Hypothalamus (tissue), 51 donors: ENCODE data around the gene PARD3B.

Experiments used
- DNase-seq, 51 donors: peaks; one replicate each; lab custom pipeline; 2025; lab: John Stamatoyannopoulos, UW

PARD3B gene

GRCh38 chr2:205509655-205510054 is 964.4 kb downstream of the PARD3B start:
- no peak for DNase-seq

- DNase-seq: no peak
Observed at GRCh38 chr2:205510345-205510744, 965.1 kb downstream of the PARD3B start.

DNA sequence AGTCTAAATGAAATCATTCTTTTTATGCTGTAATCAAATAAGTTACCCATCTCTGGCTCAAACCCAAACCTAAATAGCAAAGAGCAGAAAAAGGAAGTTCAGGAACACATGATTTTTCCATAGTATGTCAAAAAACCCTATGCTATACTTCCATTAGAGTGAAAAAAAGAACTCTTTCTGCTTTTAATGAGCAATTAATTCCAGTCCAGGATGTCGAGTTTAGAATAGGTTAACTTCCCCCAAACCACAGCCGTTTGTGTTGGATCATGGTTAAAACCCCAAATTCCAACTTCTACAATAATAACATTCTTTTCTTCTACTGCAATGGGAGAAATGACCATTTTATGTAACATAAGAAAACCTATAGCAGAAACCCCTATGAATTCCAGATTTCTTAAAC is 965.9 kb downstream of the PARD3B start:
- DNase-seq: no peak

- DNase-seq: no peak
Observed at GRCh38 chr2:205511641-205512040, 966.4 kb downstream of the PARD3B start.

DNA sequence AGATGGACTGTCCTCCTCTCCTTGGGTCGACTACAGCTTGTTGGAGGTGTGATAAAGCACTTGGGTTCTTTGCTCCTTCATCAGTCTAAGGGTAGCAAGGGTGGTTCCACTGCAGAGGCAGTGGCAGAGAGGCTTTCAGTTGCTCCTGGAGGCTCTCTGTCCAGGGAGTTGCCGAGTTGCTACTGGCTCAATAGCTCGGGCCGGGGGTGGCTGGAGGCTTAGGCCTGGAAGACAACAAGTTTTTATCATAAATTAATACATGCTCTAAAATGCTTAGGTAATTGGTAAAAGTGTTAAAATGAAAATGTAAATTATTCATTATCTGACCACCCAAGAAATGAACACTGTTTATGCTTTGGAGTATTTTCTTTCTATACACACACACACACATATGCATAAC is 975.0 kb downstream of the PARD3B start:
- no peak for DNase-seq

DNA sequence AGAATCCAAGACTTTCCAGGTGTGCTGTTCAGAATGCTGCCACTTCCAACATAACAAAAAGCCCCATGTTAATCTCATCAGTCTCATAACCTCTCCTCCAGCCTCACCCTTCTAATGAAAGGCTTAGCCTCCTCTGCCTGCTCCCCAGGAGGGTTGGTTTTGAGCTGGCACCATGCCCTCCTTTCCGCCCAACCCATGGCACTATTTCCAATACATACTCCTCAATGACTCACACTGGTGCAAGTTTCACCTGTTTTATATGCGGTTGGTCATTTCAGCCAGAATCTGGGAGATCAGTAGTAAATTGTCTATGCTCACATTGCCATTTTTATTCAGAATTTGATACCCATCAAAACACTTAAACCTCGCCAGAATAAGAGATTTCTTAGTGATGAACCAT is 979.4 kb downstream of the PARD3B start:
- DNase-seq: no peak

DNA sequence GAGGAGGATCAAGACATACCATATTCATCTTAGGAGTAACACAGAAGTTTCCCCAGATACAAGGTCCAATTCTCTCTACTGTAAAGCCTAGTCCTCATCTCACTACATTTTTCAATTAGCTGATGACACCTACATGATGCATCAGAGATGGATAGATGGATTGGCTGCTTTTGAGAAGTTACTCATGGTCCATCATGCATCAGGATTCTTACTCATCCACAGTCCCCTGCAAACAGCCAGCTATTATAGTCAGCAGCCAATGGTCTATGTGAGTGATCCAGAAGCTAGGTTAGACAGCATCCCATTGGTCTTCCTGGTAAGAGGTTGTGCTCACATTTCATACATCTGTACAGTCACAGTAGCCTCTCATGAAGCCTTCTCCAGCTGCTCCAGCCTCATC is 982.5 kb downstream of the PARD3B start:
- no peak for DNase-seq

GRCh38 chr2:205531072-205531471 is 985.8 kb downstream of the PARD3B start:
- DNase-seq: no peak

DNA sequence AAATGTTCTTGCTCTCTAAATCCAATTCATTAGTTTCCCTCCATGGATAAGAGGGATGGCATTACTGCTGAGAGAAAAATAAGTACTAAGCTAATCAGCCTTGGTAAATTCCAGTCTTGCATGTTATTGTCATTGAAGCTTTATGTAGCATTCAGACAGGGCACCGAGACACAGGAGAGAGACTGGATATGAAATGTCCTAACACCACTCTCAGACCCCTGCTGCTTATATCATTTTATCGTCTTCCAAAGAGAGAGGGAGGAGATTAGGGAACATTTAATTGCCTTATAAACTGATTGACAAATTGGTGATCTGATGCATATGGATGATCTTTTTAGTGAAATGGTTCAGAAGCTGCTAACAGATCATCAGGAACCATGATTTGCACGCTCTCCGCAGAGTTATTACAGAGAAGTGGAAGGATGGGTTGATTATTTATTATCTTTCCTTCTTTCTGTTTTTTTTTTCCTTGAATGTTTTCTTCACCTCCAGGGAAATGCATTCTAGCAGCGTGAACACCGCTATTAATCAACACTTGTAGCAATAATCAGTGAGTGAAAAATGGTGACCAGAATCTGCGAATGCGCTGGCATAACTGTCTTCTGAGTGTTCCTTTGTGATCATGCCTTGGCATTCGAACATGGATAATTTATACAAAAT is 986.3 kb downstream of the PARD3B start:
- no peak for DNase-seq

DNA sequence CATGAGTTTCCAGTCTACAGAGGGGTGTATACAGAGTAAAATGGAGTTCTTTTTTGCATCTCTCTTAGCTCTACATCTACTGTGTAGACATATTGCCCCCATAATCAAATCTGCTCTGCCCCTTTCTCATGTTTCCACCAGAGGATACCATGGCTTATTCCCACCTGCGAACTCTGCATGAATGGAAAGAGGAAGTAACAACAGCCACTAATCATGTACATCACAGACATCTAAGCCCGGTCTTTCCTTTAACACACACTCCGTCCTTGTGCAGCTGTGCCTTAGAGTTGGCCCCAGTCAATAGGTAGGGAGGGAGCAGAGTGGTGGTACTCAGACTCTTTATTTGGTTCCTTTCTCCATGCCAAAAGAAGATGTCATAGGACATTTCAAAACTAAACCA is 989.7 kb downstream of the PARD3B start:
- DNase-seq: no peak

GRCh38 chr2:205539603-205540002 is 994.3 kb downstream of the PARD3B start:
- DNase-seq: no peak

- DNase-seq: no peak
Observed at GRCh38 chr2:205540036-205540435, 994.8 kb downstream of the PARD3B start.

GRCh38 chr2:205543262-205543843 is 998.1 kb downstream of the PARD3B start:
- peak in 1 of 51 donors; percentile 2 for DNase-seq

- no peak for DNase-seq
Observed at GRCh38 chr2:205543937-205544702, 998.8 kb downstream of the PARD3B start.

GRCh38 chr2:205545971-205546816 is 1000.9 kb downstream of the PARD3B start:
- no peak for DNase-seq

DNA sequence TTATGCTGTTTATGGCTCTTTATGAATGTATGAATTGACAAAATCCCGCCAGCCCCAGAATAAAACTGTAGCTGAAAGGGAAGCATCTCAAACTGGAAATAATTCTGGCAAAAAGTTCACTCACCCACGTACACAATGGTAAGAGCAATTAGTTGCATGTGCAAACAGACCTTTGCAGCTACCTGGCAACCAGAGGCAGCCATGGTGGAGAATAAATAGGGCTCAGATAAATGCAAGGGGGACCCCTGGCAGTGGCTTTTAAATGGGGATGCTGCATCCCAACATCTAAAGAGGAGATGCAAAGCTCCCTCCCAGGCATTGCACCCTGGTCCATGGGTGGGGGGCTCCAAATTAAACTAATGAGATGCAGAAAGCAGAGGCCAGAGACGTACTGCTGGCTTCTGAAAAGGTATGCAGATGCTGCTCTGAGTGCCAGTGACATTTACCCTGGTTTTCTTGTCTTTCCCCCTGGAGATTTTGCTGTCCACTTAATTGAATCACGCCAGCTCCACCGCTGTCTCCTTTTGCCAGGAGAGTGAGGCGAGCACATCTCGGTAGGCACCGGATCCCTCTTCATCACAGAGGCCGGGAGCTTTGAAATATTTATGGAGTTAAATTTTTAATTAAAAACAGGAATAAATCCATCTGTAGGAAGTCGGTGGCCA is 1010.4 kb downstream of the PARD3B start:
- no peak for DNase-seq

DNA sequence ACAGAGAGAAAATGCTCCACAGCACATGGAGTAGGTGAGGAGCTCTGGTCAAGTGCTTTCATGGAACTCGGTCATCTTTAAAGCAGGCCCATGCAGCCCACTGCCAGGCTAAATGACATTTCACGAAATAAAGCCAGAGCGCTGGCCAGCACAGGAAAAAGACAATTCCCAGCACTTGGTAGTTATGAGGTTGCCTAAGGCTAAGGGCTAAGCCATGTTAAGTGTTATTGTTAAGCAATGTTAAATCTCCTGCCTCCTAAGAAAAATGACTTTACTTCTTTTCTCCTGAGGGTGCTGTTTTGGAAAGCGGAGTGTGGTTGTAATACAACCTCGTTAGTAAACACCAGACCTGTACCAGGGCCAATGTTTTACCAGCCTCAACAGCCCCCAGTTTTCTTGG is 1011.1 kb downstream of the PARD3B start:
- DNase-seq: no peak

DNA sequence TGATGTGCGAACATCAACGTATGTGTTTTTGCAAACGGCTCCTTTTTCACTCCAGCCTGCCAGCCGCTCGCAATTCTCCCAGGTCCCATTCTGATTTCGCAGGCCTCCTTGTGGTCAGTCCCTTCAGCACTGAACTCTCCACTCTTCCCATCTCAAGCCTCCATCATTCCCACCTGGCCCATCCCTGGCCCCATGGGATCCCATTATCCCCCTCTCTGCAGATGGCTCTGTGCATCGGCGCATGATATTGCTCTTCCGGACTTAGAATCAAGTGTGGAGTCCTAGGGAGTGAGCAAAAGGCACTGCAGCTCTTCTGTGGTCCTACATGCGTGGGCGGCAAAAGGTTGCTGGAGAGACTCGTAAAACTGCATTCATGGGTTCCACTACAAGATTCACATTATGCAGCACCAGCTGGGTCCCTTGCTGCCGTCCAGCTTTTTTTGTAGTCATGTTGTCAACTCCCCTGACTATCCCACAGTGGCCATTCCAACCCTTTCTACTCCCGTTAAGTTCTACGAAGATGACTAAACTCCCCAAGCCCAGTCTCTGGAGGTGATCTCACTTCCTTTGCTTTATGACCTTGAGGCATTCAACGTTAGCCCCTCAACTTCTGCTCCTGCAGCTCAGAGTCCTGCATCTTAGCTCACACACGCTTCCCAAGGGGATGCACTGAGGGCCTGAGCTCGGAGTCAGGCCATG is 1011.7 kb downstream of the PARD3B start:
- no peak for DNase-seq

DNA sequence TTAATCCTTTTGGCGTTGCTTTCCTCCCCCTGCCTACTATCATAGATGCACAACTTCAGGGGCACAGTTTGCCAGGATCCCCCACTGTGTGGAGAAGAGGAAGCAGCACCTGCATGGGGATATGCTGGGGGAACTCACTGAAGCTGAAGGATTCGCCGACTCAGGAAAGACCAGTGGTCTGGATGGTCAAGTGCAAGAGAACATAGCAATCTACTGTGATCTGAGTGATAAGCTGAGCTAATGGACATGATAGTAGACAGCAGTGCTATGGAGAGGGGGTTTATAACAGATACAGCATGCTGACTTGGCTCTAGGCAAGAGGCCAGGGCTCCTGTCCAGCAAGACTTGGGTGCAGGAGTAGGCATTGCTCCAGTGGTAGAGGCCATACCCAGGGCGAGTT is 1012.6 kb downstream of the PARD3B start:
- DNase-seq: no peak

DNA sequence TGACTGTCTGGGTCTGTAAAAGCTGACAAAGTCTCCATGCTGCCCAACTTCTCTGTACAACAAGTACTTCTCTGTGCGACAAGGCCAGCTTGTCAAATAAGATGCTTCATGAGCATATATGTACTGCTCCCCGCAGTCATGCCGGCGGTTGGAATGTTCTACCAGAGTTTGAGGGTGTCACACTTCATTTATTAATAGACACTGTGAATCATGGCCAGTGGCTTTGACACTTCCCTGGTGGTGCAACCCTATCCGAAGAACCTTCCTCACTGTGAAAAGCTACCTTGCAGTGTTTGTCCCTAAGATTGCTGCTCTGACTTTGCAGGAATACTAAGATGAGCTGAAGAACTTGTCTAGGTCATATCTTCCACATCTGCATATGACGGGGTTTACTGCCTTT is 1016.2 kb downstream of the PARD3B start:
- no peak for DNase-seq
